Brain microvascular endothelial cell (primary cell): Measurements from ENCODE around the gene EPHX1.

Source experiments
- DNase-seq: peaks from one replicate; pipeline ENCODE4 v3.0.0-alpha.2; 2020
- H3K27ac ChIP-seq: fragments of 250-450 bp; sonication (Bioruptor Pico); 2 replicates; pipeline ENCODE4 v1.5.1; 2020; ENCODE audit warnings: mild to moderate bottlenecking, moderate library complexity
- H3K27me3 ChIP-seq: fragments of 250-450 bp; sonication (Bioruptor Pico); replicated peaks from 2 replicates; pipeline ENCODE4 v1.5.1; 2020; ENCODE audit warnings: mild to moderate bottlenecking
- H3K36me3 ChIP-seq: fragments of 250-450 bp; sonication (Bioruptor Pico); replicated peaks from 2 replicates; pipeline ENCODE4 v1.5.1; 2020; ENCODE audit warnings: mild to moderate bottlenecking
- H3K4me3 ChIP-seq: 2 replicates; pipeline ENCODE4 v1.5.1; 2011; ENCODE audit warnings: low read depth, mild to moderate bottlenecking, control low read depth, low read length, moderate library complexity
- CTCF ChIP-seq: IDR thresholded peaks from 2 replicates; pipeline ENCODE4 v1.5.1; 2011; ENCODE audit warnings: low read depth, mild to moderate bottlenecking, moderate library complexity, low read length, control low read depth, inconsistent platforms; ENCODE audit errors: missing control alignments
- in situ Hi-C: cut with HindIII; loops from 2 replicates; pipeline ENCODE4 v1.10.0; 2017; ENCODE audit warnings: low sequenced_read_pairs, low pct_ligation_motif_present

Gene EPHX1

GRCh38 chr1:225842788-225843425 lies 33.0 kb downstream of the EPHX1 start:
- H3K27ac ChIP-seq: no peak overlapping the region

GRCh38 chr1:225843426-225843795 lies 33.5 kb downstream of the EPHX1 start:
- Histone ChIP-seq H3K27me3 (no peaks in the 10 kb centered on the region), H3K4me3 (no peak overlapping the region), H3K36me3 (no peaks in the 10 kb centered on the region), H3K27ac (no peak overlapping the region)
- no peak for TF ChIP-seq CTCF
- no peak for DNase-seq
- in situ Hi-C loops: no loop called here

More at GRCh38 chr1:225842788-225843425, 33.0 kb downstream of the EPHX1 start:
- DNase-seq: no peak
- no peak for TF ChIP-seq CTCF
- in situ Hi-C loops: no loop called here
- Histone ChIP-seq H3K4me3 (no peak overlapping the region), H3K36me3 (no peaks in the 10 kb centered on the region), H3K27me3 (no peaks in the 10 kb centered on the region)

GRCh38 chr1:225844236-225845061 lies 34.5 kb downstream of the EPHX1 start:
- Histone ChIP-seq H3K27me3 (no peaks in the 10 kb centered on the region), H3K4me3 (no peak overlapping the region), H3K36me3 (no peaks in the 10 kb centered on the region), H3K27ac (no peak overlapping the region)
- DNase-seq: no peak
- in situ Hi-C loops: no loop called here
- TF ChIP-seq CTCF: no peak

- no peak overlapping the region for H3K27ac ChIP-seq
- in situ Hi-C loops: no loop called here
- no peak for DNase-seq
- no peaks in the 10 kb centered on the region for H3K27me3 ChIP-seq
- H3K4me3 ChIP-seq: no peak overlapping the region
- H3K36me3 ChIP-seq: no peaks in the 10 kb centered on the region
- no peak for TF ChIP-seq CTCF
Measured at GRCh38 chr1:225845097-225845496, 35.2 kb downstream of the EPHX1 start.

GRCh38 chr1:225845571-225846259 lies 35.8 kb downstream of the EPHX1 start:
- Histone ChIP-seq H3K4me3 (no peak overlapping the region), H3K27ac (no peak overlapping the region), H3K36me3 (no peaks in the 10 kb centered on the region), H3K27me3 (no peaks in the 10 kb centered on the region)
- peak; percentile 68 for DNase-seq
- peak; percentile 91 for TF ChIP-seq CTCF
- in situ Hi-C loops: no loop called here
